HTERT RPE-1 (cell line): ENCODE measurements around the gene MSH5.
"Not testable (repeated sequence)": the region's sequence is repeated elsewhere in the genome, so short reads cannot be mapped to it uniquely, and the experiment has no call there.

Experiments
- in situ Hi-C: fragments of 300-500 bp; cut with MboI; formaldehyde crosslinking; loops from 4 replicates; pipeline ENCODE4 v1.14.3; 2020; ENCODE audit warnings: low sequenced_read_pairs

MSH5 gene

GRCh38 chr6:31776989-31777666 lies 37.3 kb downstream of the MSH5 start, which contains the start of gene VWA7:
TSS of gene VWA7 (minus strand) at chr6:31777328. CDS start at chr6:31776779, 549 bp downstream.
- in situ Hi-C loops, result no loop called here

- in situ Hi-C loops, result no loop called here
Measured at GRCh38 chr6:31777667-31778050, 37.9 kb downstream of the MSH5 start.

- in situ Hi-C loops, result no loop called here
Measured at GRCh38 chr6:31778193-31778592, 38.4 kb downstream of the MSH5 start.

- in situ Hi-C loops, result no loop called here
Measured at GRCh38 chr6:31778999-31779885, 39.4 kb downstream of the MSH5 start.

GRCh38 chr6:31779908-31780307 lies 40.1 kb downstream of the MSH5 start:
- in situ Hi-C loops, result no loop called here

- in situ Hi-C loops, result no loop called here
Measured at GRCh38 chr6:31780507-31781243, 40.9 kb downstream of the MSH5 start.

- in situ Hi-C loops, result no loop called here
Measured at GRCh38 chr6:31781244-31782125, 41.7 kb downstream of the MSH5 start.

- in situ Hi-C loops, result no loop called here
Measured at GRCh38 chr6:31782126-31782855, 42.5 kb downstream of the MSH5 start.

GRCh38 chr6:31784098-31784925 lies 44.5 kb downstream of the MSH5 start:
- in situ Hi-C loops, result no loop called here

- in situ Hi-C loops, result no loop called here
Measured at GRCh38 chr6:31785475-31785874, 45.7 kb downstream of the MSH5 start.

GRCh38 chr6:31791324-31792089 lies 51.7 kb downstream of the MSH5 start:
- in situ Hi-C loops, result no loop called here

GRCh38 chr6:31792090-31792374 lies 52.2 kb downstream of the MSH5 start:
- in situ Hi-C loops, result no loop called here

GRCh38 chr6:31792761-31793171 lies 53.0 kb downstream of the MSH5 start:
- in situ Hi-C loops, result no loop called here

- in situ Hi-C loops, result not testable (repeated sequence)
Measured at GRCh38 chr6:31793927-31794245, 54.1 kb downstream of the MSH5 start.

- in situ Hi-C loops, result no loop called here
Measured at GRCh38 chr6:31794294-31794865, 54.6 kb downstream of the MSH5 start.

- in situ Hi-C loops, result no loop called here
Measured at GRCh38 chr6:31794866-31795615, 55.2 kb downstream of the MSH5 start.

- in situ Hi-C loops, result no loop called here
Measured at GRCh38 chr6:31795616-31796298, 56.0 kb downstream of the MSH5 start, which contains the start of gene VARS1. TSS of gene VARS1 (minus strand) at chr6:31795752. CDS start at chr6:31795217, 535 bp downstream.
